NCI-H345 treated with DMSO at 0.1 percent for 48 hours (cell line): ENCODE measurements around the gene SLC25A31.
A peak's percentile ranks its signal among the peaks of the same experiment; 100 is the strongest.

Source experiments
- DNase-seq: peaks from one replicate; lab custom pipeline; 2025; ENCODE audit not compliant: unreplicated experiment; lab: John Stamatoyannopoulos, UW

SLC25A31 gene

DNA sequence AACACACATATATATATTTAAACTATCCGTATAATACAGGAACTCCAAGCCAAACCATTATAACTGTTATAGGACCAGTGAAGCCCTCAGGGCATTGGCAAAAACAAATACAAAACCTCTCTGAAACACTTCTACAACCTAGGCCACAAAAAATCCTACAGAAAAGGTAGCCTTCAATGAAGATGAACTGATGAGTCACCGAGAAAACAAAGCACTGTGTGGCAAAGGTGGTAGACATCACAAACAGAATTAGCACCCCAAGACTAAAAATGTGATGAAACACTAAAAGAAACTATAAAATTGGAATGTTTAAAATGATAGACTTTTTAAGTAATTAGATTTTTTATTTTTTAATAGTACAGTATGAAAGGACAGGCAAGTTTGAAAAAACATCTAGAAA, 46.4 kb downstream of the SLC25A31 start:
- DNase-seq: peak; percentile 9

GRCh38 chr4:127777487-127777886, 47.3 kb downstream of the SLC25A31 start:
- DNase-seq: no peak

DNA sequence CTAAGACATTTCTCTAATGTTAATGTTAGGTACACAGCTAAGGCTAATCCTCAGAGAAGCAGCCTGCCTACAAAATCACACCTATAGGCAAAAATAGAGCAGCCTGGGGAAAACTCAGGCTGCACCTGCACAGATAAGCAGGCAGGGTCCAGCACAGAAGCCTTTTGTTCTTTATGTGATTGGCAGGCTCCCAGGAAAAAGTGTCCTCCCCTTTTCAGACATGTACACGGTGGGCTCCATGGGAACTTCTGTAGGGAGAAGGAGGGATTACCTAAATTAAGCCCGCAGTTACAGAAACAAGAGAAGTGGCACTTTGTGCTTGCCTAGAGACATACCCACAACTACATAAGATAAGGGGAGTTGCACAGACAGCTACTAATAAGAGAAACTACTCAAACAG, 47.9 kb downstream of the SLC25A31 start:
- DNase-seq: peak; percentile 4

- no peak for DNase-seq
Observed at GRCh38 chr4:127780598-127780997, 50.4 kb downstream of the SLC25A31 start.

DNA sequence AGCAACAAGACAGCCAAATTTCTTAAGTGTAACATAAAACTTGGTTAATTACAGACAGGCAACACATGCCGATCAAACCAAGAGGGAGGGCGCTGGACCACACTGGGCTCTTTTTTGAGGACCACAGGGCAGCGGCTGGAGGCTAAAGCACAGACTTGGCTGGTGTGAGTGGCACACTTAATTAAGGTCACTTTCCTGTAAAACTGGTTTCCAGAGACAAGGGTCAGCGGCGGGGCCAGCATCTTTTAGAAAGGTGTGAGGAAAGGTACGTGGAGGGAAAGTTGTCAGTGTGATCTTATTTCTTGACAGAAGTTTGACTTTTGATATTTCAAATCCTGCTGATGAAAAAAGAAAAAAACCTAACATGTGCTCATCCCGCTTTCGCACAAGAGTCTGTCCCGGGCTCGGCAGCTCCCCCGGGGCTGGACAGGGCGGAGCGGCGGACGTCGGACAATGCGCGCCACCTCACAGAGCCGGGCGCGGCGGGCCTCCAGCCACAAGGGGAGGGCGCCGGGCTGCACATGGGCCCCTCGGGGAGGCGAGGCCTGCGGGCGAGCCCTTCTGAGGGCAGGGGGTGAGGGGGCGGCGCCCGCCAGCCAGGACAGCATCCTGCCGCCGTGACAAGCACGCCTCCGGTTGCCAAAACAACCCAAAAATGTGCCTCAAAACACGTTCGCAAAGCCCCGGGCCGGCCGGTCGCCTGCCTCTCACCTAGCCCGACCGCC, 51.3 kb downstream of the SLC25A31 start:
- DNase-seq: no peak

DNA sequence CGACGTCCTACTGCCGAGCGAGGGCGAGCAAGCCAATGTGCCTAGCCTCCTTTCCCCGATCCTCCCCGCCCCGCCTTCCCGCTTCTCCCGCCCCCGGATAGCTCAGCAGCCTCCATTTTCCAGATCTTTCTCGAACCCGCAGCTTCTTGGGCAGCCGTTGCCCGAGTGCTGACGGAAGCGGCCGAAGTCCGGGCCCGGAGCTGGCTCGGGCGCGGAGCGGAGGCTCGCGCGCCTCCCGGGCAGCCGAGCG, 51.8 kb downstream of the SLC25A31 start:
- no peak for DNase-seq

GRCh38 chr4:127782275-127783025, 52.2 kb downstream of the SLC25A31 start, which contains the start of gene HSPA4L:
Gene HSPA4L, plus strand, starts transcription at chr4:127782322. Its CDS starts 229 bp downstream, at chr4:127782551.
- DNase-seq: peak; percentile 36

DNA sequence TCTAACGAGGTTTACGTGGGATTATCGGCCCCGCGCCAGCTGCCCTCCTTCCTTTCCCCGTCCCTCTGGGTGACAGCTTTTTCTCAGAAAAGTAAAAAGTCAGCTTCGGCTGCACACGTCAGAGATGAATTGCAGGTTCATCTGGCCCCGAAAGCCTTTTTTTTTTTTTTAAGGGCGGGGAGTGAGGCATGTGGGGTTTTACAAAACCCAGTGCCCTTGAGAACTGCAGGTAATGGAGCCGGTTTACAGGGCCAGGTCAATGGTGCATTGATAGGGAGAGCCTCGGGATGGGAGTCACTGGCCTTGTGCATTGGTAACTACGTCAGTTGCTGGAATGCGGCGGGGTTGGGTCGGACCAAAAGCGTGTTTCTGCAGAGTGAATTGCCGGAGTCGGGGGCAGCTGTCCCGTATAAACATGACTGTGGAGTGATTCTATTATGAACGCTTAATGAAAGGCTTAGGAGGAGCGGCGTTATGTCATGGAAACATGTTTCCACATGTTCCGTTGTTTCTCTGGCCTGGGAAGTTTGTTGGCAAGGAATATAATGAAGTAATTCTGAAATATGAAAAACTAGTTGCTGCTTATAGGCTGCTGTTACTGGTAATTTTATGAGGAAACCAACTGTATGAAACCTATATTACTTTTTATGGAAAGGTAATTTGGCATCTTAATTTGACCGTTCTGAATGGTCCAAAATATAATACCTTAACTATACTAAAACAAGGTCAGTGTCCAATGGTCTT, 53.0 kb downstream of the SLC25A31 start:
- DNase-seq: peak; percentile 15

DNA sequence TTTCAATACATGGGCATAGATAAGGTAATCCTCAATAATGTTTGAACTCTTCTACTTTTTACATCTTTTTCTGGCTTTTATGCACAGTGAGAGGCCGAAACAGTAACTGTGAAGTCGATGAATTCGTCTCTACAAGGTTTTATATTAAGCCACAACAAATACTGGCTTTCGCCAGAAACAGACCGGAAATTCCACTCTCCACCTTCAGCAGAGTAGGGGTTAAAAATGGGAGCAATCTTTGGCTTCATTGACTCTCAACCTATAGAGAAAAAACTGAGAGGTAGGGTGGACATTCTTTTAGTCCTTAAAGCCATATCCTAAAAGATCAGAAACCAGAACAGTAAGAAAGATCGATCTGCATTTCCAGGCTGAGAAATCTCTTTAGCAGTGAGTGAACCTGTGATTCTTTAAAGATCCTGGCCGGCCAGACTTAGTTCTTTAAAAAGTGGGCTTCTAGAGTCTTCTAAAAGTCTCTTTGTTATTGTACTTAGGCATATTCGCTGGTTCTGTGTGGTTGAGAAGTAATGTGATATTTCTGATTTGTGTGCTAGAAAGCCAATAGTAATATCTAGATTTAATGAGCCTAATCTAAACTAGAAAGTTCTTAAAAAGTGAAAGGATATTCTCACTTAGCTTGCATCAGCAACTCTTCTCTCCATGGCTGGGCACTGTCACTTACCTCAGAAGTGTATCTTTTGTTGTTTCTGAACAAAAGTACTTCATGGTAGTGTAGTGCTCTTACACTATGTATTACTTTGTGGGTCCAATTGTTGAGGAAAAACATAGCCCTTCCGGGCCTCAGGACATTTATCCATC, 54.0 kb downstream of the SLC25A31 start:
- no peak for DNase-seq

DNA sequence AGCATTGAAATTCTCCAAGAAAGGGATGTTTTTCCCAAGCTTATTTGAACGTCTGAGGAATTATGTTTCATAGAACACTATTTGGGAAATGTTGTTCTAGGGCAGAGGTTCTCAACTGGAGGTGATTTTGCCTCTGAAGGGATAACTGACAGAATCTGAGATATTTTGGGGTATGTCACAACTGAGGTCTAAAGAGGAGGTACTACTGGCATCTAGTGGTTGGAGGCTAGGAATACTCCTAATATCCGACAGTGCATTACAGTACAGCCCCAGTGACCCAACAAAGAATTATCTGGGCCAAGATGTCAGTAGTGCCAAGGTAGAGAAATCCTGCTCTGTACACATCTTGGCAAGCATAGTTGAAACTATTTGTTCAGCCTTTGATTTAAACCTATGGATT, 58.3 kb downstream of the SLC25A31 start:
- no peak for DNase-seq

DNA sequence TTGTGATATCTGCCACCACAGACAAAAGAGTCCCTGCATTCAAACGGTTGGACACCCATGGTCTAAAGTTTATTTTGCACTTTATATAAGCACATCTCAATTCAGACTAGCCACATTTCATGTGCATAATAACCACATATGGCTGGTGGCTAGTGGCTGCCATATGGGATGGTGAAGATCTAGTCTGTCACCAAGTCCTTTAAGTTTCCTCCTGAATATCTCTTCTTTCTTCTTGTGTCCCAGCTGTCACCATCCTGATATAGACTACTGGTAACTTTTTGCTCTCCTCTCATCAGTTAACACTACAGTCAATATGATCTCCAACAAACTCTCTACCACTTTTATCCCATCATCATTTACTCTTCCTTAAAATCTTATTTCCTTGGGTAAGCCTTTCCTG, 61.2 kb downstream of the SLC25A31 start:
- no peak for DNase-seq

- DNase-seq: no peak
Observed at GRCh38 chr4:127793528-127793927, 63.3 kb downstream of the SLC25A31 start.

- no peak for DNase-seq
Observed at GRCh38 chr4:127799711-127800110, 69.5 kb downstream of the SLC25A31 start.

DNA sequence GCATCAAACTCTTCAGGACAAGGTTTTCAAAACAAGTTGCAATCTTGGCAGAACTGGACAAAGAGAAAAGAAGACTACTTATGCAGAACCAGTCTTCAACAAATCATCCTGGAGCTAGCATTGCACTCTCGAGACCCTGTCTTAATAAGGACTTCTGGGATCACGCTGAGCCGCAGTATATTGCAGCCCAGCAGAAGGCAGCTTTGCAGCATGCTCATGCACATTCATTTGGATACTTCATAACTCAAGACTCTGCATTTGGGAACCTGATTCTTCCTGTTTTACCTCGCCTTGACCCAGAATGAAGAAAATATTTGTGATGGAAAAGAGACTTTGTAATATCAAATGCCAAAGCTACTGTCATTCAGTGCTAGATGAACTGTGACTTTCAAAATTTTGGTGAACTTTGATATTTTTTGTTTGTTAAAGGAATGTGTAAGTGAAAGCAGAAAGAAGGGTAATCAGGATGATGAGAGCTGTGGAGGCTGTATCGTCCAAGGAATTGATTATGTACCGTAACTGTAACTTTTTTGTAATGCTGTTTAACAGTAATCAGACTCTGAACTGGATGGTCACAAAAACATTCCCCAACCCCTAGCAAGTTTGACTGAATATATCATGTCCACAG, 79.1 kb downstream of the SLC25A31 start:
- DNase-seq: no peak

GRCh38 chr4:127810551-127810950, 80.4 kb downstream of the SLC25A31 start:
- DNase-seq: no peak

DNA sequence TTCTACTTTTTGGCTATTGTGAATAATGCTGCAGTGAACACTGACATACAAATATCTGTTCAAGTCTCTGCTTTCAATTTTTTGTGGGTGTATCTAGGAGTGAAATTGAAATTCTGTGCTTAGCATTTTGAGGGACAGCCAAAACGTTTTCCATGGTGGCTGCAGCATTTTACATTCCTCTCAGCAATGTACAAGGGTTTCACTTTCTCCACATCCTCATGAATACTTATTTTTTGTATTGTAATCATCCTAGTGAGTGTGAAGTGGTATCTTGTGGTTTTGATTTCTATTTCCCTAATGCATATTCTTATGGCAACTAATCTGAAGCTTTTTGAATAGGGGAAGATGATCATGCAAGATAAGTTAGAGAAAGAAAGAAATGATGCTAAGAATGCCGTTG, 92.2 kb downstream of the SLC25A31 start:
- no peak for DNase-seq
